Muscle of back (tissue), 13 donors: Measurements from ENCODE around the gene BRK1. TPM values are rescaled to one million over a fixed set of nuclear protein-coding genes. Genes with fewer than 3 reads are reported as not detected.
"Not testable (repeated sequence)": the region's sequence is repeated elsewhere in the genome, so short reads cannot be mapped to it uniquely, and the experiment has no call there.

ENCODE experiments used
- DNase-seq, 3 donors: peaks; one replicate each; pipeline versions ENCODE4 v3.0.0 to v3.0.0-alpha.2; 2013
- long read RNA-seq, 9 donors: transcript quantifications; one replicate each; lab custom pipeline, GENCODE V29; 2026
- polyA plus RNA-seq, 10 donors: library from polyadenylated mRNA; unstranded; fragments of 120-200 nt; gene quantifications; one replicate each; pipeline ENCODE4 v1.2.1, GENCODE V29; 2013; ENCODE audit not compliant: insufficient read length in 10 of 10

The BRK1 gene
- polyA plus RNA-seq: 100 to 1,000 TPM; 119 to 163 (median 143) TPM
- long read RNA-seq, donor 1, transcript BRK1-201 (3 exons, 1,233 nt): major isoform, 103 of 109 reads
- long read RNA-seq, donor 1, partial matches to known transcripts: 0 of 109 reads
- long read RNA-seq, donor 1, other reads (novel, unspliced or antisense): 6 of 109 reads
- long read RNA-seq, donor 2, transcript BRK1-201 (3 exons, 1,233 nt): major isoform, 115 of 115 reads
- long read RNA-seq, donor 2, partial matches to known transcripts: 0 of 115 reads
- long read RNA-seq, donor 2, other reads (novel, unspliced or antisense): 0 of 115 reads
- long read RNA-seq, donor 3: 0 reads
- long read RNA-seq, donor 4, transcript BRK1-201 (3 exons, 1,233 nt): major isoform, 64 of 149 reads
- long read RNA-seq, donor 4, partial matches to known transcripts: 80 of 149 reads
- long read RNA-seq, donor 4, other reads (novel, unspliced or antisense): 5 of 149 reads
- long read RNA-seq, donor 5, transcript BRK1-201 (3 exons, 1,233 nt): major isoform, 122 of 133 reads
- long read RNA-seq, donor 5, partial matches to known transcripts: 0 of 133 reads
- long read RNA-seq, donor 5, other reads (novel, unspliced or antisense): 11 of 133 reads
- long read RNA-seq, donor 6, transcript BRK1-201 (3 exons, 1,233 nt): major isoform, 121 of 128 reads
- long read RNA-seq, donor 6, partial matches to known transcripts: 0 of 128 reads
- long read RNA-seq, donor 6, other reads (novel, unspliced or antisense): 7 of 128 reads
- long read RNA-seq, donor 7, transcript BRK1-201 (3 exons, 1,233 nt): major isoform, 70 of 81 reads
- long read RNA-seq, donor 7, partial matches to known transcripts: 5 of 81 reads
- long read RNA-seq, donor 7, other reads (novel, unspliced or antisense): 6 of 81 reads
- long read RNA-seq, donor 8, transcript BRK1-201 (3 exons, 1,233 nt): major isoform, 73 of 84 reads
- long read RNA-seq, donor 8, partial matches to known transcripts: 0 of 84 reads
- long read RNA-seq, donor 8, other reads (novel, unspliced or antisense): 11 of 84 reads
- long read RNA-seq, donor 9, transcript BRK1-201 (3 exons, 1,233 nt): major isoform, 18 of 18 reads
- long read RNA-seq, donor 9, partial matches to known transcripts: 0 of 18 reads
- long read RNA-seq, donor 9, other reads (novel, unspliced or antisense): 0 of 18 reads

DNA sequence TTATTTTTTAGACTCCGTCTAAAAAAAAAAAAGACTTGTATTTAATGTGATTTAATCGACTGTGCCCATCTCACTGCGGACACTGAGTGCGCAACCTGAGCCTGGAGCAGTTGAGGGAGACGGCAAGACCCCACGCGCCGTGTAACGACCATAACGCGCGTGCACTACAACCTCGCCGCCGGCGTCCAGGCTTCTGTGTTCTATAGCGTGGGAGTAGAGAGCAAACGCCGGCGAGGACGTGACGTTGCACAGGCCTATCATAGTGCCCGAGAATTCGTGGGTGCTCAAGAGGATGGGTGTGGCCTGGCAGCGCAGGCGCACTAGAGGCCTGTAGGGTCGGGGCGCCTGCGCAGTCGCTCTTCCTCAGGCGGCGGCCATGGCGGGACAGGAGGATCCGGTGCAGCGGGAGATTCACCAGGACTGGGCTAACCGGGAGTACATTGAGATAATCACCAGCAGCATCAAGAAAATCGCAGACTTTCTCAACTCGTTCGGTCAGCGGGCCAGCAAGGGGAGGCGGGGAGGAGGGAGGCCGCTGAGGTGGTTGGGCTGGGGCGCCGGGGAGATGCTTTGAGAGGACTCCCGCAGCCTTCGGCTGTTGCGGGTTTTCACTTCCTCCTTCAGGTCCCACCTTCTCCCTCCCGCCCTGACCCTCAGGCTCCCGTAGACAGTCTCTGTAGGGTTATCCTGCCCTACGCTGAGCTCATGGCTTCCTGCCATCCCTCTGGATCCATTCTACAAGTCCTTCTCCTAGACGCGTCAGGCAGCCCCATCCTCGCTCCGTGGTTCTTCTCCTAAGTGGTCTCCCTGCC lies at the start of gene BRK1:
Gene BRK1, plus strand, starts transcription at position 350 of the 812 bp plus-strand sequence. Its CDS starts 27 bp downstream, at position 377.
- peak; percentile 95 to 98 (median 96) for DNase-seq

GRCh38 chr3:10070077-10070476 lies 45.4 kb upstream of the BRK1 start:
- not testable (repeated sequence) for DNase-seq

GRCh38 chr3:10074666-10075065 lies 40.8 kb upstream of the BRK1 start:
- no peak for DNase-seq

- no peak for DNase-seq
These were observed 33.6 kb upstream of the BRK1 start for GRCh38 chr3:10081871-10082270.

DNA sequence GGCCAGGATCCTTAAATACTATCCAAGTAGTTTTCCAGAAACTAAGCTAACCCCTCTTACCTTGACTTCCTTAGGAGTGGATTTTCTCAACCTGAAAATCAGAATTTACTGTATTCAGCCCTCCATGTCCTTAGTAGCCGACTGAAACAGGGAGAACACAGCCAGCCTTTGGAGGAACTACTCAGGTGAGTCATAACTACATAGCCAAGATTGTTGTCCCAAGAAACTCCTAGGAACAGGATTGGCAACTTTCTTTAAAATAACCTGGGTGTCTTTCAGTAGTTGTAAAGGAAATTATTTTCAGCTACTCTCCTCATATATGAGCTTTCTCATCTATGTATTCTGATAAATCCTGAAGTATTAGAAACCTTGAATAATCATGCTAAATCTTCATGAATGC lies 29.7 kb upstream of the BRK1 start:
- DNase-seq: no peak

DNA sequence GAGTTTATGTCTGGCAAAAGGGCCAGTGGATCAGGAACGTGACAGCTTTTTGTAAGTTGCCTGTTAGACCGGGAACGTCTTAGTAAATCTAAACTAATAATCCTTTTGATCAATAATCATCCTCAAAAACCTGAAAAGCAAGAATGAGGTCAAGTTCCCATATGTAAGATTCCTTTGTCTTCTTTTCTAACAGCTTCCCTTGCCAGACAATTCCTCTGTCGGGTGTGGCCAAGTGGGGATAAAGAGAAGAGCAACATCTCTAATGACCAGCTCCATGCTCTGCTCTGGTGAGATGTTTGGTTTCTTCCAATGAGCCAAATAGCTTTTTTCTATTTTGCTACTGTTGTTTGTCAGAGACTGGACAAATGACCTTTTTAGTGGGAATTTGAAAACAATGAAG lies 27.2 kb upstream of the BRK1 start:
- DNase-seq: no peak

DNA sequence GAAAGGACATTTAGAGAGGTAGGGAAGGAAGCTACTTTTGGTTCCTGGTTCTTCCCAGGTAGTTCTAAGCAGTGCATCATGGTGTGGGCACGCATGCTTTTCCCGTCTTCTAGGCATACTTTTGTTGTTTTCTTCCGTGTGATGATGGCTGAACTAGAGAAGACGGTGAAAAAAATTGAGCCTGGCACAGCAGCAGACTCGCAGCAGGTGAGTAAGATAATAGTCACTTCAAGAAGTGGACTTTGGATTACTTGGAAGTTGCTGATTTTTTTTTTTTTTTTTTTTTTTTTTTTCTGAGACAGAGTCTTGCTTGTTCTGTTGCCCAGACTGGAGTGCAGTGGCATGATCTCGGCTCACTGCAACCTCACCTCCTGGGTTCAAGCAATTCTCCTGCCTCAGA lies 25.3 kb upstream of the BRK1 start:
- DNase-seq: no peak

- DNase-seq: not testable (repeated sequence)
These were observed 24.7 kb upstream of the BRK1 start for GRCh38 chr3:10090774-10091173.

DNA sequence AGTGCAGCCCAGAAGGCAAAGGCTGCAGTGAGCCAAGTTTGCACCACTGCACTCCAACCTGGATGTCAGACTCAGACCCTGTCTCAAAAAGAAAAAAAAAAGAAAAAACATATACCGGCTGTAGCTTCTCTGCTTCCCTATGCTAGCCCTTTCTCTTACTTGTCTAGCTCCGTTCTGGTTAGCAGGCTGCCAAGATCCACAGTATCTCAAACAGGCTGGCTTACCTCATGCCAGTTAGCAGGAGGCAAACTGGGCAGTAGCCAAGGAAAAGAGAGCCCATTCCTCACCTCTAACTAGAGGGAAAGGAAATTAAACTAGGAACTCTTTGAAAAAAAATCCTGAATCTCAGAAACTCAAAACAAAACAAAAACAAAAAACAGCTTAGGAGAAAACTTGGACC lies 24.1 kb upstream of the BRK1 start:
- not testable (repeated sequence) for DNase-seq

GRCh38 chr3:10093678-10094077 lies 21.8 kb upstream of the BRK1 start:
- DNase-seq: no peak

GRCh38 chr3:10099041-10099440 lies 16.4 kb upstream of the BRK1 start:
- no peak for DNase-seq

GRCh38 chr3:10106919-10107318 lies 8.6 kb upstream of the BRK1 start:
- no peak for DNase-seq

DNA sequence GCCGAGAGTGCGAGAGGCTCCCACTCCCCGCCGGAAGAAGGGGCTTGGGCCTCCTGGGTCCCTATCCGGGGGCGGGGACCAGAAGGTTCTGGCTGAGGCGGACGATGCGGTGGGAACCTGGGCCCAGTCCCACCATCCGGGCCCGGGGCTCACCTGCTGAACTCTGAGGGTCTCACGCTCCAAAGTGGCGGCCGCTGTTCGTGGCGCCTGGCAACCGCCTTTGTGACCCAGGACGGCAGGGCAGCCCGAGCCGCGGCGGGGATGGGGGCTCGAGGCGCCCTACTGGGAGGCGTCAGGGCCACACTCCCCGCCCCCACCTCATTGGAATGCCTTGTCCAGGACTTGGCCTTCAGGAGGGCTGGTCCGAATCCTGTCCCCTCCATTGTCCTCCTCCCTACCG lies 7.4 kb upstream of the BRK1 start, which contains the start of gene FANCD2OS:
Gene FANCD2OS, minus strand, starts transcription at position 165 of the 400 bp plus-strand sequence. CDS start 3,481 bp downstream, outside the sequence.
- no peak for DNase-seq

GRCh38 chr3:10116138-10116460 lies 624 bp downstream of the BRK1 start:
- DNase-seq: peak in 1 of 3 donors; percentile 9

DNA sequence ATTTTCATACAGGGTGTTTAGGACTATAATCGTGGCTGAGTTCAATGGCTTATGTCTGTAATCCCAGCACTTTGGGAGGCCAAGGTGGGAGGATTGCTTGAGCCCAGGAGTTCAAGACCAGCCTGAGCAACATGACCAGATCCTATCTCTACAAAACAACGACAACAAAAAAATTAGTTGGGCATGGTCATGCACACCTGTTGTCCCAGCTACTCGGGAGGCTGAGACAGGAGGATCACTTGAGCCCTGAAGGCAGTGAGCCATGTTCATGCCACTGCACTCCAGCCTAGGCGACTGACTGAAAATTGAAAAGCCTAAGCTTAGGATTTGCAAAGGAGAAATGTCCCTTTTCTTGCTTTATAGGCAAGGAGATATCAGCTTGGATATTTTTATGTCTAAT lies 1.5 kb downstream of the BRK1 start:
- no peak for DNase-seq

- DNase-seq: no peak
These were observed 3.9 kb downstream of the BRK1 start for GRCh38 chr3:10119376-10119775.

DNA sequence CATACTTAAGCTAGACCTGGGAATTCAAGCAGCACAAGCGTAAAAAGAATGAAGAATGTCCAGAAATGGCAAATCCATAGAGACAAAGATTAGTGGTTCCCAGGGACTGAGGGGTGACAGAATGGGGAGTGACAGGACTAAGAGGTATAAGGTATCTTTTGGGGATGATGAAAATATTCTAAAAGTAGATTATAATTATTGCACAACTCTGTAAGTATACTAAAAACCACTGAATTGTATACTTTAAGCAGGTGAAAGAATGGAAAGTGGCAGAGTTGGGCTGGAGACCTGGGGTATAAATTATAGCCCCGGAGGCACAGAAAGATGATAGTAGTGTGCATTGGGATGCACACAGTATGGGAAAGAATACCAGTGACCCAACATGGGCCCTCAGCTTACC lies 5.6 kb downstream of the BRK1 start:
- no peak for DNase-seq

DNA sequence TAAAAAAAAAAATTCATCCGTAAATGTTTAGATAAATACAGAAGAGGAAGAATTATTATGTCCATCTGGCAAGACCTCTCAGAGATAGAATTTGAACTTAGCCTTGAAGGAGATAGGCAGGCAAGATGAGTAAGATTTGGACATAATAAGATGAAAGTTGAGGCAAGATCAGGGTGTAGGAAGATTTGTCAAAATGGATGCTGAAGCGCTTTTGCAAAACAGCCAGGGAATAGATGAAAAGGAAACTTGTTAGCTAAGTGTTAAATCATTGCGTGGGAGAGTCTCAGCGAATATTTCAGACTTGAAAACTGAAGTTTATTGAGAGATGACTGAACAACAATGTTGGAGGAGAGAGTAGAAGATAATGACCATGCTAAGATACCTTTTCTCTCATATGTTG lies 7.2 kb downstream of the BRK1 start:
- DNase-seq: no peak

DNA sequence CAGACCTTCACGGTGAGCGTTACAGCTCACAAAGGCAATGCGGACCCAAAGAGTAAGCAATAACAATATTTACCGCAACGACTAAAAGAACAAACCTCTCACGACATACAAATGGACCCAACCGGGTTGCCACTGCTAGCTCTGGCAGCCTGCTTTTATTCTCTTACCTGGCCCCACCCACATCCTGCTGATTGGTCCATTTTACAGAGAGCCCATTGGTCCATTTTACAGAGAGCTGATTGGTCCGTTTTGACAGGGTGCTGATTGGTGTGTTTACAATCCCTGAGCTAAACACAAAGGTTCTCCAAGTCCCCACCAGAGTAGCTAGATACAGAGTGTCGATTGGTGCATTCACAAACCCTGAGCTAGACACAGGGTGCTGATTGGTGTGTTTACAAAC lies 20.4 kb downstream of the BRK1 start:
- not testable (repeated sequence) for DNase-seq

- DNase-seq: no peak
These were observed 21.0 kb downstream of the BRK1 start for GRCh38 chr3:10136426-10137005.

DNA sequence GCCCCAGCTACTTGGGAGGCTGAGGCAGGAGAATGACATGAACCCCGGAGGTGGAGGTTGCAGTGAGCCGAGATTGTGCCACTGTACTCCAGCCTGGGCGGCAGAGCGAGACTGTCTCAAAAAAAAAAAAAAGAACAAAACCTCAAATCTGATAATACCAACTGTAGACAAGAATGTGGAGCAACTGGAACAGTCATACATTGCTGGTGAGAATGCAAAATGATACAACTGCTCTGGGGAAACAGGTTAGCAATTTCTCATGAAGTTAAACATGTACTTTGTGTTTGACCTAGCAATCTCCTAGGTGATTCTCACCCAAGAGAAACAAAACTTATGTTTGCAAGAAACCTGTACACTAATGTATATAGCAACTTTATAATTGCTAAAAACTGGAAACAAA lies 21.7 kb downstream of the BRK1 start:
- no peak for DNase-seq
